ENCODE results near the gene NFATC1.

GRCh38 chr18:79400591-79401381 lies 5.1 kb downstream of the NFATC1 start:
- TF ChIP-seq ISL1 (CRISPR knock-in tag; IDR thresholded peaks at IDR 0.05) (no peak), ZFP30 (CRISPR knock-in tag; IDR thresholded peaks at IDR 0.05) (no peak), POU6F1 (CRISPR knock-in tag; IDR thresholded peaks at IDR 0.05; ENCODE audit: borderline replicate concordance, low read depth) (no peak), ZNF565 (CRISPR knock-in tag; conservative IDR thresholded peaks at IDR 0.05; ENCODE audit: low read depth) (no peak), PATZ1 (CRISPR knock-in tag; IDR thresholded peaks at IDR 0.05; ENCODE audit: borderline replicate concordance) (no peak), RARB (CRISPR knock-in tag; IDR thresholded peaks at IDR 0.05) (no peak), ARNTL (CRISPR knock-in tag; IDR thresholded peaks at IDR 0.05; ENCODE audit: borderline replicate concordance, low read depth) (no peak), CSRNP3 (CRISPR knock-in tag; IDR thresholded peaks at IDR 0.05) (no peak), ZNF70 (CRISPR knock-in tag; IDR thresholded peaks at IDR 0.05) (no peak)
